ENCODE measurements around the gene PPP2R3C.
"Not testable (repeated sequence)": the region's sequence is repeated elsewhere in the genome, so short reads cannot be mapped to it uniquely, and the experiment has no call there.

Gene PPP2R3C

GRCh38 chr14:35123388-35123703 lies 1.6 kb upstream of the PPP2R3C start:
- no peak for DNase-seq

- no peak for DNase-seq
Measured at GRCh38 chr14:35122696-35123387, 1.1 kb upstream of the PPP2R3C start.

DNA sequence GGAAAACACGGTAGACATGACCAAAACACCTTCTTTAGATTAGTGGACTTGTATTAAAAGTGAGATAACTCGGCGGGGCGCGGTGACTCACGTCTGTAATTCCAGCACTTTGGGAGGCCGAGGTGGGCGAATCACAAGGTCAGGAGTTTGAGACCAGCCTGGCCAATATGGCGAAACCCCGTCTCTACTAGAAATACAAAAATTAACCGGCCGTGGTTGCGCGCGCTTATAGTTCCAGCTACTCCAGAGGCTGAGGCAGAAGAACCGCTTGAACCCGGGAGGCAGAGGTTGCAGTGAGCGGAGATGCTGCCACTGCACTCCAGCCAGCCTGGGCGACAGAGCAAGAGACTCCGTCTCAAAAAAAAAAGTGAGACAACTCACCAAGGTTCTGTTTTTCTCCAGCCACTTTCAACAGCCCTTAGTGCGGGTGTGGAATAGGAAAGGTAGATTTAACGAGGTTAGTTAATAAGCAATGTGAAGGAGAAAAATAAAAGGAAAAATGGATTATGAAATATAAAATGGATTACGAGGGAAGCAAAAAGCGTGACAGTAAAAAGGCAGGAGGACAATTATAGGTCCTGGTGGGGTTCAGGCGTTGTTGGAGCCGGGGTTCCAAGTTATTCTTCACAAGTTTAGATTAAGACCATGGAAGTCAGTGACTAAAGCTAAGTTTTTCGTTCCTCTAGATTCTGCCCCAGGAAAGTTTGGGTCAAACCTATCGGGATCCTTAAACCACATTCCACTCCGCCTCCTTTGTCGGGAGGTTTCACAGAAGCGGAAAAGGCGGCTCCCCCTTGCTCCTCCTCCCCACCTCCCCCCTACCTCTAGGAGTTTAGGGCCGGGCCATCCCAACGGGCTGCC lies 534 bp downstream of the PPP2R3C start:
- no peak for DNase-seq

DNA sequence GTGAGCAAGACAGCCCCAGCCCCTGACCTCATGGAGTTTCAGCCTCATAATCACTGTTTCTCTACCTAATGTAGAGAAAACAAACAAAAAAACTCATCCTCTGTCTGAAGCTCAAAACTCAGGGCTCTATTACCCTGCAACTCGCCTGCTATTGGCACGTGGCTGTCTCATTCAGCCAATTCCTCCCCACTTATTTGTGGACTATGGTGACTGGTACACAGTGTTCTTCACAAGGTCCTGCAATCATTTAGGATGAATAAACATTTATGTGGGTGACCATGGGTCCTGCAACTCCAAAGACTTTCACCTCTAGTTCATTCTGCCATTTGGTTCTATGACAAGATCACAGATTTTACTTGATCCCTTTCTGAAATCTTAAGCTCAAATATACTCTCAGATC lies 4.7 kb downstream of the PPP2R3C start:
- DNase-seq = no peak

DNA sequence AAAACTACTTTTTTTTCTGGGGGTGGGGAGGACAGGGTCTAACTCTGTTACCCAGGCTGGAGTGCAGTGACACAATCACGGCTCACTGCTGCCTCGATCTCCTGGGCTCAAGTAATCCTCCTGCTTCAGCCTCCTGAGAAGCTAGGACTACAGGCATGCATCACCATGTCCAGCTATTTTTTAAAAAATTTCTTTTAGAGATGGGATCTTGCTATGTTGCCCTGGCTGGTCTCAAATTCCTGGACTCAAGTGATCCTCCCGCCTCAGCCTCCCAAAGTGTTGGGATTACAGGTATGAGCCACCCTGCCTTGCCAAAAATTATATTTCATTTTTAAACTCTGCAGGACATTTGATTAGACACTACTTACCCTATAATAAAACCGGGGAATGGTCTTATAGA lies 5.5 kb downstream of the PPP2R3C start:
- no peak for DNase-seq

- no peak for DNase-seq
Measured at GRCh38 chr14:35114036-35114435, 7.8 kb downstream of the PPP2R3C start.

DNA sequence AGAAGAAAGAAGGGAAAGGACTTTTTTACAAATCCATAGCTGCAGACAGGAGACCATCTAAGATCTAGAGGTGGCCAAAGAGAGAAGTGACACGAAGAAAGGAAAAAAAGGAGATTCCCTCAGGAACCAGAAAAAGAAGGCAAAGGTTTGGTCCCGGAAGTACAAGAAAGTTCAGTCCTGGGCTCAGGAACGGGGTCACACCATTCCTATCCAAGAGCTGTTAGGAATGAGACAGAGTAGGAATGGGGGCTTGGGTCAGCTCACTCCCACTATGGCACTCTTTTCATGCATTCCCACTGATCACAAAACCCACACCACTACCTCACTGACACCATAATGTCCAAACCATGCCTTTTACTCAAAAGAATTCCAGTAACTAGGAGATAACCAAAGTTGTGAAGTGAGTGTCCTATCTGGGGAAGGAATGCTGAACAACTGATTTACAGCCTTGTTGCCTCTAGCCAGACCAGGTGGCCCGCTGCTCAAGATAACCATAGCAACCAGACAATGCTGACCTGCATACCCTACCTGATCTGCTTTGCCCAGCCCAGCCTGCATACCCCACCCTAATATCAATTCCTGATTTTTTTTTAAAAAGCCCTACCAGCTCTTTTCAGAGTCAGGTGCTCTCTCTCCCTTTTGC lies 8.4 kb downstream of the PPP2R3C start:
- no peak for DNase-seq

DNA sequence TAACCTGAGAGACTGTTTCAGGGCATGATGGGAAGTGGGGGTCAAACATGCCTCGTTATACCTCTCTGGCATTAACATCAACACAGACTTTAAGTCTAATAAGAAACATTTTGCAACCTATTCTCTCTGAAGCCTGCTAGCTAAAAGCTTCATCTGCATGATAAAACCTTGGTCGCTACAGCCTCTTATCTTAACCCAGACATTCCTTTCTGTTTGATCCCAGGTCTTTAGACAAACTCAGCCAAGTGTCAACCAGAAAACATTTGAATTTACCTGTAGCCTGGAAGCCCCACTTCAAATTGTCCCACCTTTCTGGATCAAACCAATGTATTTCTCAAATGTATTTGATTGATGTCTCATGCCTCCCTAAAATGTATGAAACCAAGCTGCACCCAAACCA lies 9.1 kb downstream of the PPP2R3C start:
- no peak for DNase-seq

DNA sequence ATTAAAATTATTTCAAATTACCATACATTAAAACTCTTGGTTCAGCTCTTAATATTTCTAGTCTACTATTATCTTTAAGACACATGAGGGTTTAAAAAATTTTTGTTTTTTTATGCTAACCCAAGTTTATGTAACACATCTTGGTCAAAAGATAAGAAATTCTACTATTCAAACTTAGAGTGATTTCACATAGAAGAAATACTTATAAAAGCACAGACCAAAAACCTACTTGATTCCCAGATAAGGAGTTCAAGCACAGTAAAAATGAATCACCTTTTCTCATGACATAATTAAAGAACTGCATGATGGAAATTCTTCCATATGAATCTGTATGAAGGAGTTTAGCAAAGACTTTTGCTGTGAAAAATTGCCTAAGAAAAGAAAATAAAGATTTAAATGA lies 13.9 kb downstream of the PPP2R3C start:
- DNase-seq = no peak

- not testable (repeated sequence) for DNase-seq
Measured at GRCh38 chr14:35094645-35095044, 27.1 kb downstream of the PPP2R3C start.

GRCh38 chr14:35088514-35088913 lies 33.3 kb downstream of the PPP2R3C start:
- no peak for DNase-seq

DNA sequence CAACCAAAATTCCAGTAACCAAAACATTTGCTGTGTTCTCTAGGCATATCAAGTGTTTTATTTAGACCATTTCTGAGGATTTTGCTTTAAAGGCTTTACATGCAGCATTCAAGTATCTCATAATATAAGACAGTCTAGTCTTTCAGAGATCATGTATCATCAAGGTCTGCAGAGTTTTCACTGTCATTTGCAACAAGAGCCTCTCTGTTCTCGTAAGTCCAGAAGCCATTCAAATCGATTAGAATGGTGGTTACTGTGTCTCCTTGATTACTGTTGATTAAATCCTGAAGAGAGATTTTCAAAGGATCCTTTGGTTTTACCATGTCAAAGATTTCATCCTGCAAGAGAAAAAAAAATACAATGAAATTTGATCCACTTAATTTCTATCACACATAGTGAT lies 36.3 kb downstream of the PPP2R3C start:
- no peak for DNase-seq

GRCh38 chr14:35083530-35084150 lies 38.1 kb downstream of the PPP2R3C start:
- no peak for DNase-seq

GRCh38 chr14:35079742-35080141 lies 42.0 kb downstream of the PPP2R3C start:
- DNase-seq = no peak

GRCh38 chr14:35078082-35078481 lies 43.7 kb downstream of the PPP2R3C start:
- DNase-seq = no peak

GRCh38 chr14:35073486-35073885 lies 48.3 kb downstream of the PPP2R3C start:
- no peak for DNase-seq

GRCh38 chr14:35072226-35072625 lies 49.6 kb downstream of the PPP2R3C start:
- no peak for DNase-seq

GRCh38 chr14:35068238-35069012 lies 53.4 kb downstream of the PPP2R3C start:
- DNase-seq = no peak

DNA sequence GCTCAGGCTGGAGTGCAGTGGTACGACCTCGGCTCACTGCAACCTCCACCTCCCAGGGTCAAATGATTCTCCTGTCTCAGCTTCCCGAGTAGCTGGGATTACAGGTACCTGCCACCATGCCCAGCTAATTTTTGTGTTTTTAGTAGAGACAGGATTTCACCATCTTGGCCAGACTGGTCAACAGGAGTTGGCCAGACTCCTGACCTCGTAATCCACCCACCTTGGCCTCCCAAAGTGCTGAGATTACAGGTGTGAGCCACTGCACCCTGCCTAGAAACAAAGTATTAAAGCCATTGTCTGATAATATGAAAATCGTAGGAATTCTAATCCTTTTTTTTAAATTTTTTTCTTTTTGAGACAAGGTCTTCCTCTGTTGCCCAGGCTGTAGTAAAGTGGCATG lies 56.1 kb downstream of the PPP2R3C start:
- not testable (repeated sequence) for DNase-seq

DNA sequence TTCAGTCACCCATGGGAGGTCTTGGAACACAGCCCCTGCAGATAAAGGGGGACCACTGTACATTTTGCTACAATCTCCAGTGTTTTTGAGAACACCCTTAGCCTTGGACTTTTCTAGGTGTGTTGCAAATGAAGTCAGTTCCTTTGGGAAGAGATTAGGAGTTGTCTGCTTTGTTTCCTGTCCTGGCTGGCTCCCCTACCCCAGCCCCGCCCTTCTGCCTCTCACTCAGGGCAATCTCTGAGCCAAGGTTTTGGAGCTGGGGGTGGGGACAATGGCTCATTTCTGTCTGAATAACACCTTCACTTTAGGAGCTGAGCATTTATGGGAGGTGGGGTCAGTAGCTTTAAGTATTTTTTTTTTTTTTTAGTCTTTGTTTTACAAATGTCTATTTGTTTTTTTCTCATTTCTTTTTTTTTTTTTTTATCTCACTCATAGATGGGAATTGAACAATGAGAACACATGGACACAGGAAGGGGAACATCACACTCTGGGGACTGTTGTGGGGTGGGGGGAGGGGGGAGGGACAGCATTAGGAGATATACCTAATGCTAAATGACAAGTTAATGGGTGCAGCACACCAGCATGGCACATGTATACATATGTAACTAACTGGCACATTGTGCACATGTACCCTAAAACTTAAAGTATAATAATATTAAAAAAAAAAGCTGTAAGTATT lies 60.5 kb downstream of the PPP2R3C start:
- not testable (repeated sequence) for DNase-seq

GRCh38 chr14:35052637-35053036 lies 69.2 kb downstream of the PPP2R3C start:
- DNase-seq = no peak

GRCh38 chr14:35051796-35052195 lies 70.0 kb downstream of the PPP2R3C start:
- no peak for DNase-seq
